Cardiac fibroblast (primary cell): ENCODE data around the gene SLC16A12.
"Not testable (repeated sequence)": the region's sequence is repeated elsewhere in the genome, so short reads cannot be mapped to it uniquely, and the experiment has no call there.

Source experiments
- DNase-seq, 2 donors: peaks; one replicate each; pipeline versions ENCODE4 v3.0.0 to v3.0.0-alpha.2; 2010; ENCODE audit warnings: low read depth in 2 of 2
- H3K4me3 ChIP-seq, 2 donors: replicated peaks in 1 of 2; 1 replicate in 1 of 2; 2 replicates in 1 of 2; pipeline ENCODE4 v1.5.1; 2011; ENCODE audit warnings: low read depth in 2 of 2, low read length in 2 of 2, mild to moderate bottlenecking in 2 of 2, moderate library complexity in 1 of 2
- TF ChIP-seq, protein P1 (sequence below): IDR thresholded peaks from one replicate; pipeline ENCODE4 v1.5.1; 2011; ENCODE audit warnings: low read depth, mild to moderate bottlenecking, low read length, inconsistent platforms

The SLC16A12 gene

DNA sequence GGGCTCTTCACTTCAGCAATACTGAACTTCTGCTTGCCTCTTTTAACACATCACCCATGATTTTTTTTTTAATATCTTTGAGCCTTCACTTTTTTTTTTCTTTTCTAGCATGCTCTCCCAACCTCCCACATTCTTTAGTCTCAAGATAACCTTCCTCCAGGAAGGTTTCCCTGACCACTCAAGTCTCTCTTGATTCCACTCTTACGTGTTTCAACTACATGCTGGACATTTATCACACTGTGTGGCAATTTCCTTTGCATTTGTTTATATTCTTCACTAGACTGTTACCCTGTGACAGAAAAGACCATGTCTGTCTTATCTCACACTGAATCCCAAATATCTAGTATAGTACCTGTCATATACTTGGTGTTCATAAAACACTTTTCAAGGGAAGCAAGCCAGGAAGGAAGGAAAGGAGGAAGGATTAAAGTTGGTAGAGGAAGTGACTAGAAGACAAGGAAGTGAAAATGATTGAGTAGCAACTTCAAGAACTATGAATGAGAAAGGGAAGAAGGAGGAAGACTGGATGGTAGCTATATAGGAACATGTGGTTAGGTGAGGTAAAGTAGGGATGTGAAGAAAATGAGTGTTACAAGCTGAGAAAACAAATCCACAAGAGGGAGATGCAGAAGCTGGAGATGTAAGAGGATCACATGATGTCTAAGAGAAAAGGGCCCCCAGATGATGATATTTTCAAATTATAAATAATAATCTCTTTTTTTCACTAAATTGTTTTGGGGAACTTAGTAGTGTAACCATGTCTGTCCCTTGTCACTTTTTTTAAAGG, 80.6 kb downstream of the SLC16A12 start:
- DNase-seq: peak in 1 of 2 donors; percentile 27
- TF ChIP-seq, protein P1, sequence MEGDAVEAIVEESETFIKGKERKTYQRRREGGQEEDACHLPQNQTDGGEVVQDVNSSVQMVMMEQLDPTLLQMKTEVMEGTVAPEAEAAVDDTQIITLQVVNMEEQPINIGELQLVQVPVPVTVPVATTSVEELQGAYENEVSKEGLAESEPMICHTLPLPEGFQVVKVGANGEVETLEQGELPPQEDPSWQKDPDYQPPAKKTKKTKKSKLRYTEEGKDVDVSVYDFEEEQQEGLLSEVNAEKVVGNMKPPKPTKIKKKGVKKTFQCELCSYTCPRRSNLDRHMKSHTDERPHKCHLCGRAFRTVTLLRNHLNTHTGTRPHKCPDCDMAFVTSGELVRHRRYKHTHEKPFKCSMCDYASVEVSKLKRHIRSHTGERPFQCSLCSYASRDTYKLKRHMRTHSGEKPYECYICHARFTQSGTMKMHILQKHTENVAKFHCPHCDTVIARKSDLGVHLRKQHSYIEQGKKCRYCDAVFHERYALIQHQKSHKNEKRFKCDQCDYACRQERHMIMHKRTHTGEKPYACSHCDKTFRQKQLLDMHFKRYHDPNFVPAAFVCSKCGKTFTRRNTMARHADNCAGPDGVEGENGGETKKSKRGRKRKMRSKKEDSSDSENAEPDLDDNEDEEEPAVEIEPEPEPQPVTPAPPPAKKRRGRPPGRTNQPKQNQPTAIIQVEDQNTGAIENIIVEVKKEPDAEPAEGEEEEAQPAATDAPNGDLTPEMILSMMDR: no peak

DNA sequence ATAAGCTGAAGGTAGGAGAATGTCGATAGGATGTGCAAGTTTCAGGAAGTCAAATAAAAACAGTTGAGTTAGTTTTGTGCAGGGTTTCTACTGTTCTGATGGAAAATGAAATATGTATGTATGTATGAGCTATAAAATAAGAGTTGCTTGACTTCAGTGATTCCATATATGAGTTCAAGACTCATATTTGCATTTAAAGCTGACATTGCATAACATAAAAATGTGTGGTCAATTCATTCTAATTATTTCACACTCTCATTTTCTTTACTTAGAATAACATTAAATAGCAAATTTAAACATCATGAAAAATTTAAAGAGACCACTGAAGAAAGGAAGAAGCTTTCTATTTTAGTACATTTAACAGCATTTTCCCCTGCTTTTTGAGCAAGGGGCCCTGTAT, 83.2 kb downstream of the SLC16A12 start:
- TF ChIP-seq, protein P1: no peak
- H3K4me3 ChIP-seq: no peak overlapping the region
- DNase-seq: no peak

More for the DNA sequence above, 80.6 kb downstream of the SLC16A12 start:
- H3K4me3 ChIP-seq: no peak overlapping the region

DNA sequence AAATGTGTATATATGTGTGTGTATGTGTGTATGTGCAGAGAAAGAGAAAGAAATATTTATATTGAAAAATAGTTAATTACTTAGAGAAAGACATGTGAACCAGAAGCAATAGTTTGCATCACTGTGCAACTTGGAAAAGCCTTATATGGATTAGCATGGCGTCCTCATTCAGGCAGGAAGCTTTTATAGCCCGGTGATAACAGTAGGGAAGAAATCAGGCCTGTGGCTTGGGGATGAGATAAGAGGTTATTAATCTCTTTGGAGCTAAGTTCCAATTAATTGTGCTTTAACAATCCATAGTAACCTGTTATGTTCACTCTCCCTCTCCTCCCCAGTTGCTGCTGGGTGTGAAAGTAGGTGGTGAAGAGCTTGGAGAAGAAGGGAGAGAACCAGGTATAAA, 84.5 kb downstream of the SLC16A12 start:
- TF ChIP-seq, protein P1: no peak
- H3K4me3 ChIP-seq: no peak overlapping the region
- no peak for DNase-seq

DNA sequence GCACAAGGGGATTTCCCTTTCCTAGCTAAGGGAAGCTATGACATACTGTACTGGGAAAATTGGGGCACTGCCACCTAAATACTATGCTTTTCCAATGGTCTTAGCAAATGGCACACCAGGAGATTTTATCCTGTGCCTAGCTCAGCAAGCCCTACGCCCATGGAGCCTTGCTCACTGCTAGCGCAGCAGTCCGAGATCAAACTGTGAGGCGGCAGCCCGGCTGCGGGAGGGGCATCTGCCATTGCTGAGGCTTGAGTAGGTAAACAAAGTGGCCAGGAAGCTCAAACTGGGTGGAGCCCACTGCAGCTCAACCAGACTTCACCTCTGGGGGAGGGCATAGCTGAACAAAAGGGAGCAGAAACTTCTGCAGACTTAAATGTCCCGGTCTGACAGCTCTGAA, 90.6 kb downstream of the SLC16A12 start:
- not testable (repeated sequence) for DNase-seq, H3K4me3 ChIP-seq

DNA sequence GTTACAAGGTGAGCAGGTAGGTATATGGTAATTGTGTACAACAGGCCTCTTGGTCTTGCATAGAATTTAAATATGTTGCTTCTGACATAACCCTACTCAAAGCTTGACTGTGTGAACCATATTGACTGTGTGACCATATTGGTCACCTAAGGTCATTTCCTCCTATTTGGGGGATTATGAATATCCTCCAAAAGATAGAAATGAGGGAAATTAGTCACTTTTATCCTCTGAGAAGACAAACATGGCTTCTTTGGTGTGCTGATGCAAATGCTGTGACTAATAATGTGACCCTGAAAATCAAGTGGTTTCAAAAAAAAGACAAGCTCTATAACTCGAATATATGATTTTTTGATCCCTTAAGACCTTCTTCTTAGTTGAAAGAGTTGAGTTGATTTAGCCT, 93.1 kb downstream of the SLC16A12 start:
- DNase-seq: no peak
- TF ChIP-seq, protein P1: no peak
- no peak overlapping the region for H3K4me3 ChIP-seq

DNA sequence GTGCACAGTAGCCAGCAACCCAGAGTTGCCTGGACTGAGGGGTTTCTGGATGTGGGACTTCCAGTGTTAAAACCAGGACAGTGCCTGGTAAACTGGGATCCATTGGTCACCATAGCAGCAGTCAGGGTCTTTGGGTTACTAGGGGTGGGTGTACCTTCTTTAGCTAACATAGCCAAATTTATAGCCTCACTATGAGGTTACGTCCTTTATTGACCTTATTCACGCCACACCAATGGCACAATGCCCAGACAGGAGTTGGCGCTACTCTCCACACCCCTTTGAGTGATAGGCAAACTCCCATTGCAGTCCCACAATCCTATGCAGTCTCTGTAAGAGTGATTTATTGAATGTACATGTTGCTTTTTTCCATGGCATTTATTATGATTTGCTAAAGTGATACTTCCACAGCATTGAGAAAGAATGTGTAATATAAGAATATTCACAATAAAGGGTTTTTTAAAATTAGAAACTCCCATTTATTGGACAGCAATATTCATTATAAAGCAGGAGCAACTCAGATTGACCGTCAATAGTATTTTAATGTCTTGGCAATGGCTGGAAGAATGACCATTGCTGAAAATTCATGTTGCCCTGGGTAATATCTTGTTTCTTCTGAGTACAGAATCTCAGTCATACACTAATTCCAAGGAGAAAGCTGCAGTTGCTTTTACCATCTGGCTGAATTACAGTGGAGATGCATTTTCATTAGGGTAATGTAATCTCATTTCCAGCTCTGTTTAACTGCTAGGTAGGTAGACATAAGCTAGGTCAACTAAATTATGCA, 95.0 kb downstream of the SLC16A12 start:
- TF ChIP-seq, protein P1: no peak
- no peak overlapping the region for H3K4me3 ChIP-seq
- DNase-seq: no peak

DNA sequence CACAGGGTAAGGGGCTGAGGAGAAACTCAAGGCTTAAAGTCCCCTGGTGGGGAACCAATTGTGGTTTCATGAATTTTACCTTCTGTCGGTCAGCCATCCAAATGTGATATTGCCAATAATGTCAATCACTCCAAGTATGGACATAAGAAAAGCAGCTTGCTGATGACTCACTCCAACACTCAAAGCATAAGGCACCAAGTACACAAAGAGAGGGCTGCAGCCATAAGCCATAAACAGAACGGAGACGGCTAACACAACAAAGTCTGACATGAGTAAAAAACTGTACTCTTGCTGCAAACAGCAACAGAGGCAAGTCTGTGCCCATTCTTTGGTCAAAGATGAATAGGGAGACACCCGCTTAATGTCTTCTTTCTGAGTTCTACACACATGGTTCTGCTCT, 96.9 kb downstream of the SLC16A12 start:
- no peak overlapping the region for H3K4me3 ChIP-seq
- TF ChIP-seq, protein P1: no peak

More for the DNA sequence above, 96.9 kb downstream of the SLC16A12 start:
- no peak for DNase-seq
